Measurements from ENCODE around the gene PFAS.

The PFAS gene

GRCh38 chr17:8223356-8224126 is 25.5 kb upstream of the PFAS start:
- peak overlapping the region; percentile 98 for H3K27ac ChIP-seq
- TF ChIP-seq ZFX (IDR thresholded peaks at IDR 0.05; ENCODE audit: borderline replicate concordance) (no peak), CTCF (IDR thresholded peaks at IDR 0.05) (peak; percentile 22; the same call in 1 of the 2 replicates)

GRCh38 chr17:8224891-8225812 is 23.9 kb upstream of the PFAS start:
- TF ChIP-seq CTCF (IDR thresholded peaks at IDR 0.05) = no peak
- TF ChIP-seq ZFX (IDR thresholded peaks at IDR 0.05; ENCODE audit: borderline replicate concordance) = no peak
- peak overlapping the region; percentile 98 for H3K27ac ChIP-seq

GRCh38 chr17:8225813-8226535 is 23.1 kb upstream of the PFAS start:
- peak overlapping the region; percentile 98 for H3K27ac ChIP-seq
- TF ChIP-seq ZFX (IDR thresholded peaks at IDR 0.05; ENCODE audit: borderline replicate concordance) = no peak
- no peak for TF ChIP-seq CTCF (IDR thresholded peaks at IDR 0.05)

GRCh38 chr17:8226536-8227237 is 22.4 kb upstream of the PFAS start:
- TF ChIP-seq ZFX (IDR thresholded peaks at IDR 0.05; ENCODE audit: borderline replicate concordance) (no peak), CTCF (IDR thresholded peaks at IDR 0.05) (no peak)
- H3K27ac ChIP-seq = peak overlapping the region; percentile 98

GRCh38 chr17:8227238-8227581 is 21.9 kb upstream of the PFAS start:
- H3K27ac ChIP-seq = peak overlapping the region; percentile 98
- TF ChIP-seq CTCF (IDR thresholded peaks at IDR 0.05) (no peak), ZFX (IDR thresholded peaks at IDR 0.05; ENCODE audit: borderline replicate concordance) (no peak)

GRCh38 chr17:8231701-8232100 is 17.4 kb upstream of the PFAS start:
- TF ChIP-seq CTCF (IDR thresholded peaks at IDR 0.05) (no peak), ZFX (IDR thresholded peaks at IDR 0.05; ENCODE audit: borderline replicate concordance) (no peak)
- no peak overlapping the region for H3K27ac ChIP-seq

Data from 22Rv1 (cell line).